ENCODE results near the gene PTK7. TPM values are rescaled to one million over a fixed set of nuclear protein-coding genes. Genes with fewer than 3 reads are reported as not detected.

Gene PTK7
- total and polyA plus RNA-seq, 3 donors from 2014 or later = 58.8 to 68.7 (median 60.8) TPM

DNA sequence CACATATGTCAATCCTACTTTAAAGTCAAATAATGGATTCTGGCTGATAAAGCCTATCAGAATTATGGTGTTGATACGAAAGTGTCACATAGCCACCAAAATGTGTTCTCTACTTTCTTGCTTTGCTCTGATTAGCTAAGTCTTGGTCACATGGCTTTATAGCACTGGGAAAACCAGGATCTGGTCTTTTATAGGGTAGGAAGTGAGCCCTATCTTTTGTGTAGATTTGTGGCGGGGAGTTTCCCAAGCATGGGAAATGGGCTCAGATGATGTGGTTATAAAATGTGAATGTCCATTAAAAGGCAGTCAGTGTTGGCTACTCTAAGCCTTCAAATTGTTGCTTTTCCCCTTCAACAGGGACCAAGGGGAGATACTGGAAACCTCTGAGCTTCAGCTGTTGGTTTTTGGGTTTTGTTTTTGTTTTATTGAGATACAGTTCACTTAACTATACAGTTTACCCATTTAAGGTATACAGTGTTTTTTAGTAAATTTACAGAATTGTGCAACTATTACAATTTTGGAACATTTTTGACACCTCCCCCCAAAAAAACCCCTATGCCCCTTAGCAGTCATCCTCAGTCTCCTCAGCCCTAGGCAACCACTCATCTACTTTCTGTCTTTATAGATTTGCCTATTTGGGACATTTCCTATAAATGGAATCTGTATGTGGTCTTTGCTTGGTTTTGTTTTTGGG lies 42.5 kb upstream of the PTK7 start:
- Histone ChIP-seq H3K4me1 (peaks cover 4% of the 10 kb centered on the region), H3K27me3 (no peaks in the 10 kb centered on the region), H3K36me3 (ENCODE audit: low read depth, missing control alignments) (no peaks in the 10 kb centered on the region), H3K27ac (no peak overlapping the region), H3K4me3 (no peak overlapping the region), H3K9me3 (no peaks in the 10 kb centered on the region)
- intact Hi-C loops (cut with DNase I; ENCODE audit: low total_unique reads) = no loop called here
- TF ChIP-seq CTCF (IDR thresholded peaks at IDR 0.05) = no peak
- 90 to 92% methylated on average over 2 of the region's 2 CpGs for WGBS, 2 donors
- no peak for DNase-seq

- no peaks in the 10 kb centered on the region for H3K27me3 ChIP-seq
- no peak overlapping the region for H3K27ac ChIP-seq
- TF ChIP-seq CTCF (IDR thresholded peaks at IDR 0.05) = no peak
- TF ChIP-seq POLR2A (IDR thresholded peaks at IDR 0.05) = no peak
- H3K36me3 ChIP-seq (ENCODE audit: low read depth, missing control alignments) = no peaks in the 10 kb centered on the region
- no peak for DNase-seq
- no peaks in the 10 kb centered on the region for H3K9me3 ChIP-seq
- no peak overlapping the region for H3K4me3 ChIP-seq
- intact Hi-C loops (cut with DNase I; ENCODE audit: low total_unique reads) = no loop called here
- WGBS, 2 donors = 72 to 75% methylated on average over 2 of the region's 2 CpGs
- H3K4me1 ChIP-seq = peaks cover 4% of the 10 kb centered on the region
These were observed 42.0 kb upstream of the PTK7 start for GRCh38 chr6:43034190-43034525.

DNA sequence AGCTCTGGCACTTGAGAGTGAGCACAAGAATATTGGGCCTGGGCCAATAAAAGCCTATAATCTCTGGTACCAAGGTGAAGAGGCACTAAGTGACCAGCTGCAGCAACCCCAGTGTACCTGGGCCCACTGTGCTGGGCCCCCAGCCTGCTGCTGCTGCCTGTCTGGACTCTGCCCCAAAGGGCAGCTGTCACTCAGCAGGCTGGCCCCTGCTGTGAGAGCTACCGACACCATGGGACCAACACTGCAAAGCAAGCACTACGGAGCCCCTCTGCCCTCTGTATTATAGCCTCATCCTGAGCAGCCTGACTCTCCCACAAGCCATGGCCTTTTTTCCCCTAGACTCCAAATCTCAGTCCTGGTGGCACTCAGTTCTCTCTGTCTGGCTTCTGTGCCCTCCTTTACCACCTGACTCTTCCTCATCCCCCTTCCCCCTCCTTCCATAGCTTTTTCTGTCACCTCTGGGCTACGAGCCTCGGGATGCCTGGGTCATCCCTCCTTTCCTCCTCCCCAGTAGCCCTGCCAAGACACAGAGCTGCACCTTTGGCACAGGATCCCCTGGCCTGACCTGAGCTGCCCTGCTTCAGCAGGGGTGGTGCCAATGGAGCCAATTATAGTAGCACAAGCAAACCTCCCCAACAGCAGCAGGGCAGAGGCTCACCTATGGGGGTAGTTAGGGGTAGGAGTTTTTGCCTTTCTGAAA lies 40.5 kb upstream of the PTK7 start:
- Histone ChIP-seq H3K36me3 (ENCODE audit: low read depth, missing control alignments) (no peaks in the 10 kb centered on the region), H3K27ac (no peak overlapping the region), H3K9me3 (no peaks in the 10 kb centered on the region), H3K4me1 (peaks cover 4% of the 10 kb centered on the region), H3K27me3 (no peaks in the 10 kb centered on the region), H3K4me3 (no peak overlapping the region)
- intact Hi-C loops (cut with DNase I; ENCODE audit: low total_unique reads) = no loop called here
- 58 to 60% methylated on average over 4 of the region's 4 CpGs for WGBS, 2 donors
- TF ChIP-seq CTCF (IDR thresholded peaks at IDR 0.05) (no peak), POLR2A (IDR thresholded peaks at IDR 0.05) (no peak)
- no peak for DNase-seq

- no peak for TF ChIP-seq POLR2A (IDR thresholded peaks at IDR 0.05)
- TF ChIP-seq CTCF (IDR thresholded peaks at IDR 0.05) = no peak
- Histone ChIP-seq H3K27me3 (no peaks in the 10 kb centered on the region), H3K9me3 (no peaks in the 10 kb centered on the region), H3K4me1 (peaks cover 4% of the 10 kb centered on the region), H3K4me3 (no peak overlapping the region), H3K27ac (no peak overlapping the region), H3K36me3 (ENCODE audit: low read depth, missing control alignments) (no peaks in the 10 kb centered on the region)
- WGBS, 2 donors = 61 to 72% methylated on average over 9 of the region's 9 CpGs
- DNase-seq = no peak
- intact Hi-C loops (cut with DNase I; ENCODE audit: low total_unique reads) = no loop called here
These were observed 39.4 kb upstream of the PTK7 start for GRCh38 chr6:43036712-43037111.

GRCh38 chr6:43037197-43037596 lies 38.9 kb upstream of the PTK7 start:
- H3K4me1 ChIP-seq = peaks cover 4% of the 10 kb centered on the region
- no peaks in the 10 kb centered on the region for H3K27me3 ChIP-seq
- no peaks in the 10 kb centered on the region for H3K36me3 ChIP-seq (ENCODE audit: low read depth, missing control alignments)
- TF ChIP-seq CTCF (IDR thresholded peaks at IDR 0.05) (no peak), POLR2A (IDR thresholded peaks at IDR 0.05) (no peak)
- 60 to 73% methylated on average over 5 of the region's 5 CpGs for WGBS, 2 donors
- DNase-seq = no peak
- intact Hi-C loops (cut with DNase I; ENCODE audit: low total_unique reads) = no loop called here
- no peak overlapping the region for H3K27ac ChIP-seq
- H3K9me3 ChIP-seq = no peaks in the 10 kb centered on the region
- no peak overlapping the region for H3K4me3 ChIP-seq
